ENCODE results near the gene C14orf180. TPM values are rescaled to one million over a fixed set of nuclear protein-coding genes. Genes with fewer than 3 reads are reported as not detected.
"Not testable (repeated sequence)": the region's sequence is repeated elsewhere in the genome, so short reads cannot be mapped to it uniquely, and the experiment has no call there.

Gene C14orf180
- total RNA-seq, 4 donors from 2014 or later, result 0.13 to 1.5 (median 0.53) TPM

DNA sequence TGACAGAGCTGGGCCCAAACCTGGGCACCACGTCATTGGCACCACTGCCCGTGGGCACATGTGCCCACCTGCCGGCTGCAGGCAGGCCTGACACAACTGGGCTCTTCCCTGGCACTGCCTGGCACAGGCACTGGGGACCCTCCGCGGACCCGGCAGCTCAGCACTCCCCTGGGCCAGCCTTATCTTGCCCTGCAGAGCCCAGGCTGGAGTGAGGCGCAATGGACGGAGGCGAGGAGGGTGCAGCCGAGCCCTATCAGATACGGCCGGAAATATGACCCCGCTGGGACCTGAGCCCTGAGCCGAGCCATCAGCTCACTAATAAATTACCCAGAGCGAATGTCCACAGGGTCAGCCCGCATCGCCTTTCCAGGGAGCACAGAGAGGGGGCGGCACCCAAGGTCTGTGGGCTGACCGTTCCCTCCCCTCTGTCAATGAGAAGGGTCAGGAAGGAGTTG lies 1.7 kb upstream of the C14orf180 start:
- intact Hi-C loops (cut with DNase I), result no loop called here
- H3K4me1 ChIP-seq, result peaks cover 24 to 31% of the 10 kb centered on the region in 2 donors
- no peak for TF ChIP-seq POLR2A (IDR thresholded peaks at IDR 0.05)
- no peak overlapping the region for H3K27ac ChIP-seq
- H3K27me3 ChIP-seq, result no peaks in the 10 kb centered on the region
- DNase-seq, result no peak
- 89 to 91% methylated on average over 6 to 19 of the region's 19 CpGs for WGBS, 2 donors
- no peaks in the 10 kb centered on the region for H3K9me3 ChIP-seq
- H3K4me3 ChIP-seq (replicated peaks in 1 of 3), result no peak overlapping the region
- H3K36me3 ChIP-seq, result no peaks in the 10 kb centered on the region

DNA sequence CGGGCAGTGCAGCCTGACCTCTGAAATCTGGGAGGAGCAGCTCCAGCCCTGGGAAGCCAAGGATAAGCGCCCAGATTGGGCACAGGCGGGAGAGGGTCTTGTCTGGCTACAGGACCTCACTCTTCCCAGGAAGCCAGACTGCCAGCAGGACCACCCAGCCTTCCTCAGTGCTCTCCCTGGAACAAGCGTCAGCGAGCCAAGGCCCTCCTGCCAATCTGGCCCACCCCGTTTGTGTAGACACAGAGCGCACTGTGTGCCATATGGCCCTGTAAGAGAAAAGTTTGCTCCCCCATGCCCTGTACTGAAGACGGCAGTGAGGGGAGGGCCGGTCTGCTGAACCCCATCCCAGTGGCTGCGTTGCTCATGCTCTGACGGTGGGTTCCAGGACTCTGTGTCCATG lies 1.2 kb upstream of the C14orf180 start:
- Histone ChIP-seq H3K27me3 (no peaks in the 10 kb centered on the region), H3K9me3 (no peaks in the 10 kb centered on the region), H3K27ac (no peak overlapping the region), H3K36me3 (no peaks in the 10 kb centered on the region), H3K4me1 (peaks cover 24 to 31% of the 10 kb centered on the region in 2 donors), H3K4me3 (replicated peaks in 1 of 3) (no peak overlapping the region)
- WGBS, 2 donors, result 72 to 90% methylated on average over 7 to 9 of the region's 11 CpGs
- intact Hi-C loops (cut with DNase I), result no loop called here
- no peak for DNase-seq
- TF ChIP-seq, protein P1, sequence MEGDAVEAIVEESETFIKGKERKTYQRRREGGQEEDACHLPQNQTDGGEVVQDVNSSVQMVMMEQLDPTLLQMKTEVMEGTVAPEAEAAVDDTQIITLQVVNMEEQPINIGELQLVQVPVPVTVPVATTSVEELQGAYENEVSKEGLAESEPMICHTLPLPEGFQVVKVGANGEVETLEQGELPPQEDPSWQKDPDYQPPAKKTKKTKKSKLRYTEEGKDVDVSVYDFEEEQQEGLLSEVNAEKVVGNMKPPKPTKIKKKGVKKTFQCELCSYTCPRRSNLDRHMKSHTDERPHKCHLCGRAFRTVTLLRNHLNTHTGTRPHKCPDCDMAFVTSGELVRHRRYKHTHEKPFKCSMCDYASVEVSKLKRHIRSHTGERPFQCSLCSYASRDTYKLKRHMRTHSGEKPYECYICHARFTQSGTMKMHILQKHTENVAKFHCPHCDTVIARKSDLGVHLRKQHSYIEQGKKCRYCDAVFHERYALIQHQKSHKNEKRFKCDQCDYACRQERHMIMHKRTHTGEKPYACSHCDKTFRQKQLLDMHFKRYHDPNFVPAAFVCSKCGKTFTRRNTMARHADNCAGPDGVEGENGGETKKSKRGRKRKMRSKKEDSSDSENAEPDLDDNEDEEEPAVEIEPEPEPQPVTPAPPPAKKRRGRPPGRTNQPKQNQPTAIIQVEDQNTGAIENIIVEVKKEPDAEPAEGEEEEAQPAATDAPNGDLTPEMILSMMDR (IDR thresholded peaks at IDR 0.05), result no peak
- no peak for TF ChIP-seq POLR2A (IDR thresholded peaks at IDR 0.05)

DNA sequence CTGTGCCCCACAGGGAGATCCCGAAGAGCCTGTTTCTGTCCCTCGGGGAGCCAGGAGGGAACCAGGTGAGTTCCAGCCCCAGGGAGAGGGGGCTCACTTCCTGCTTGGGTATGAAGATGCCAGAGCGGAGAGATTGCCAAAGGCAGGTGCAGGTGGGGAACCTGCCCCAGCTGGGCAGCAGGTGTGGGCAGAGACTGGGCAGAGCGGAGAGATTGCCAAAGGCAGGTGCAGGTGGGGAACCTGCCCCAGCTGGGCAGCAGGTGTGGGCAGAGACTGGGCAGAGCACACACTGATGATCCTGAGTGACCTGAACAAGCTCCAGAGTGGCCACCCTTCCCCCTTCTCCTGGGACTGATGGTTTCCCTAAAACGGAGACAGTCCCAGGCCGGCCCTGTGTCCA lies 375 bp downstream of the C14orf180 start:
- H3K27ac ChIP-seq; H3K9me3 ChIP-seq; DNase-seq; H3K27me3 ChIP-seq; intact Hi-C loops (cut with DNase I); H3K4me3 ChIP-seq (replicated peaks in 1 of 3); H3K36me3 ChIP-seq: not testable (repeated sequence)
- WGBS, 2 donors, result 65% methylated on average over 5 to 6 of the region's 6 CpGs
- peaks cover 24 to 31% of the 10 kb centered on the region in 2 donors for H3K4me1 ChIP-seq

- 10 to 48% methylated on average over 5 to 8 of the region's 9 CpGs for WGBS, 2 donors
- peak; percentile 98 for DNase-seq
Measured at GRCh38 chr14:104580961-104581360, 1.4 kb downstream of the C14orf180 start.

DNA sequence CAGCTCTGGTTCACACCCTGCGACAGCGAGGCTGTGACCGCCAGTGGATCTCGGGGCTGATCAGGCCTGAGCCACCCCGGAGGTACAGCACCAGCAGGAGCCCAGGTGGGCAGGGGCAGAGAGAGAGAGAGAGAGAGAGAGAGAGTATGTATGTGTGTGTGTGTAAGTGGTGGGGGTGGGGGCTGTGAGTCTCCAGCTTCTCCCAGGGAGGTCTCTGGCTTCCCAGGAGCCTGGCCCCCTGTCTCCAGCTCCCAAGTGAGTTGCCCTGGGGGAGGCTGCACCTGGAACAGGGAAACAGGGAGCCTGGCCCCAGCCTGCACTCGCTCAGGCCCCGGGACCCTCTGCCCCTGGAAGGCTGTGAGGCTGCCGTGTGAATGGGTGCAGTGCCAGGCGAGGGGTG lies 2.0 kb downstream of the C14orf180 start:
- Histone ChIP-seq H3K9me3 (no peaks in the 10 kb centered on the region), H3K36me3 (no peaks in the 10 kb centered on the region), H3K4me1 (peaks cover 24 to 31% of the 10 kb centered on the region in 2 donors), H3K4me3 (replicated peaks in 1 of 3) (no peak overlapping the region), H3K27me3 (no peaks in the 10 kb centered on the region), H3K27ac (peak overlapping the region in 1 of 3 donors; percentile 5)
- intact Hi-C loops (cut with DNase I), result no loop called here
- 68 to 74% methylated on average over 6 to 9 of the region's 9 CpGs for WGBS, 2 donors
- no peak for DNase-seq
- no peak for TF ChIP-seq POLR2A (IDR thresholded peaks at IDR 0.05)
- TF ChIP-seq, protein P1 (IDR thresholded peaks at IDR 0.05), result no peak

More at GRCh38 chr14:104580961-104581360, 1.4 kb downstream of the C14orf180 start:
- Histone ChIP-seq H3K27ac (peak overlapping the region; percentile 5 to 33 (median 25)), H3K4me1 (peaks cover 24 to 31% of the 10 kb centered on the region in 2 donors), H3K27me3 (no peaks in the 10 kb centered on the region), H3K4me3 (replicated peaks in 1 of 3) (no peak overlapping the region), H3K9me3 (no peaks in the 10 kb centered on the region), H3K36me3 (no peaks in the 10 kb centered on the region)
- no peak for TF ChIP-seq POLR2A (IDR thresholded peaks at IDR 0.05)
- TF ChIP-seq, protein P1 (IDR thresholded peaks at IDR 0.05), result no peak
- intact Hi-C loops (cut with DNase I), result no loop called here

- intact Hi-C loops (cut with DNase I), result no loop called here
- peak; percentile 14 to 16 for DNase-seq
- 67 to 79% methylated on average over 16 to 18 of the region's 20 CpGs for WGBS, 2 donors
- Histone ChIP-seq H3K9me3 (no peaks in the 10 kb centered on the region), H3K4me3 (replicated peaks in 1 of 3) (no peak overlapping the region), H3K4me1 (peaks cover 24 to 31% of the 10 kb centered on the region in 2 donors), H3K36me3 (no peaks in the 10 kb centered on the region), H3K27me3 (no peaks in the 10 kb centered on the region), H3K27ac (no peak overlapping the region)
- TF ChIP-seq, protein P1 (IDR thresholded peaks at IDR 0.05), result no peak
Measured at GRCh38 chr14:104582005-104582404, 2.4 kb downstream of the C14orf180 start.
